Muscle of leg (tissue), 11 donors: ENCODE data around the gene SPOCK3. TPM values are rescaled to one million over a fixed set of nuclear protein-coding genes. Genes with fewer than 3 reads are reported as not detected.
"Not testable (repeated sequence)": the region's sequence is repeated elsewhere in the genome, so short reads cannot be mapped to it uniquely, and the experiment has no call there.

ENCODE experiments used
- DNase-seq: peaks from one replicate; pipeline ENCODE4 v3.0.0; 2013
- H3K27ac ChIP-seq: one replicate; pipeline ENCODE4 v1.5.1; 2013; ENCODE audit warnings: mild to moderate bottlenecking, low read length, control low read depth
- H3K27me3 ChIP-seq: one replicate; pipeline ENCODE4 v1.6.1; 2013; ENCODE audit warnings: low read length; ENCODE audit not compliant: control insufficient read depth, insufficient read depth
- H3K36me3 ChIP-seq: one replicate; pipeline ENCODE4 v1.6.1; 2013; ENCODE audit warnings: low read length; ENCODE audit not compliant: control insufficient read depth, insufficient read depth
- H3K4me1 ChIP-seq: one replicate; pipeline ENCODE4 v1.6.1; 2013; ENCODE audit warnings: low read length; ENCODE audit not compliant: control insufficient read depth, insufficient read depth
- H3K4me3 ChIP-seq: one replicate; pipeline ENCODE4 v1.5.1; 2013; ENCODE audit warnings: low read length, control low read depth
- H3K9me3 ChIP-seq: replicated peaks from 2 replicates; pipeline ENCODE4 v1.6.1; 2013; ENCODE audit warnings: low read depth, low read length; ENCODE audit not compliant: control insufficient read depth
- WGBS: methylation state at CpG from one replicate; pipeline ENCODE4 v1.1.5; 2013; ENCODE audit warnings: missing lambda C conversion rate; ENCODE audit not compliant: insufficient coverage; 5-methylcytosine and 5-hydroxymethylcytosine counted together
- polyA plus RNA-seq, 8 donors: library from polyadenylated mRNA; unstranded; fragments of 120-200 nt; gene quantifications; one replicate each; pipeline versions ENCODE4 v1.2.1 to v1.2.3, GENCODE V29; 2013; ENCODE audit warnings: inconsistent platforms in 1 of 8, low replicate concordance in 1 of 8; ENCODE audit not compliant: insufficient read length in 8 of 8, insufficient read depth in 1 of 8
- total RNA-seq: library from RNA; stranded (reverse); fragments of 120-200 nt; gene quantifications from one replicate; pipeline ENCODE4 v1.2.4, GENCODE V29; 2013

SPOCK3 gene
- total and polyA plus RNA-seq, 9 donors: 0.69 to 1.8 (median 1.1) TPM

GRCh38 chr4:166816890-166817289 lies 417.4 kb downstream of the SPOCK3 start:
- peak; percentile 6 for DNase-seq
- Histone ChIP-seq H3K36me3 (no peaks in the 10 kb centered on the region), H3K4me3 (no peak overlapping the region), H3K4me1 (no peaks in the 10 kb centered on the region), H3K27ac (no peak overlapping the region), H3K9me3 (no peaks in the 10 kb centered on the region), H3K27me3 (no peaks in the 10 kb centered on the region)
- 30% methylated on average over 3 of the region's 3 CpGs for WGBS

DNA sequence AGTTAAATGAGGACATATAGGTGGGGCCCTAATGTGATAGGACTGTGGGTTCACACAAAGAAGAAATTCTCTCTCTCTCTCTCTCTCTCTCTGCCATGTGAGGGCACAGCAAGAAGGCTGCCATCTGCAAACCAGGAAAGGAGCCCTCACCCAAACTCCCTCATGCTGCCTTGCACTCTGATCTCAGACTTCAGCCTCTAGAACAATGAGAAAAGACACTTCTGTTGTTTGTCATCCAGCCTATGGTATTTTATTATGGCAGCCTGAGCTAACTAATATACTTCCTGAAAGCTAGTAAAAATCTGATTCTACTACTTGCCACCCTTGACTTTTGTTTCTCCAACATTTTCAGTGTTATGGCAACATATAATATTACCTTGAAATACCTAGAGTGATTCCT lies 425.9 kb downstream of the SPOCK3 start:
- Histone ChIP-seq H3K36me3 (no peaks in the 10 kb centered on the region), H3K27ac (no peak overlapping the region), H3K9me3 (no peaks in the 10 kb centered on the region), H3K4me1 (no peaks in the 10 kb centered on the region), H3K4me3 (no peak overlapping the region), H3K27me3 (no peaks in the 10 kb centered on the region)
- no peak for DNase-seq

- H3K4me1 ChIP-seq: no peaks in the 10 kb centered on the region
- H3K4me3 ChIP-seq: no peak overlapping the region
- H3K27me3 ChIP-seq: no peaks in the 10 kb centered on the region
- no peaks in the 10 kb centered on the region for H3K36me3 ChIP-seq
- 14% methylated on average over 1 of the region's 4 CpGs for WGBS
- peak; percentile 1 for DNase-seq
- H3K27ac ChIP-seq: no peak overlapping the region
- H3K9me3 ChIP-seq: no peaks in the 10 kb centered on the region
These were observed 431.9 kb downstream of the SPOCK3 start for GRCh38 chr4:166802346-166802745.

GRCh38 chr4:166798126-166798525 lies 436.2 kb downstream of the SPOCK3 start:
- WGBS: no CpG with 5 or more reads among the region's 3 CpGs
- no peak overlapping the region for H3K27ac ChIP-seq
- no peaks in the 10 kb centered on the region for H3K9me3 ChIP-seq

GRCh38 chr4:166777760-166778159 lies 456.5 kb downstream of the SPOCK3 start:
- Histone ChIP-seq H3K27me3 (no peaks in the 10 kb centered on the region), H3K4me1 (no peaks in the 10 kb centered on the region), H3K9me3 (no peaks in the 10 kb centered on the region), H3K36me3 (no peaks in the 10 kb centered on the region), H3K4me3 (no peak overlapping the region), H3K27ac (no peak overlapping the region)
- no peak for DNase-seq

More at GRCh38 chr4:166798126-166798525, 436.2 kb downstream of the SPOCK3 start:
- no peak for DNase-seq
- Histone ChIP-seq H3K27me3 (no peaks in the 10 kb centered on the region), H3K4me1 (no peaks in the 10 kb centered on the region), H3K36me3 (no peaks in the 10 kb centered on the region), H3K4me3 (no peak overlapping the region)

GRCh38 chr4:166763018-166763417 lies 471.3 kb downstream of the SPOCK3 start:
- no peak overlapping the region for H3K4me3 ChIP-seq
- H3K27me3 ChIP-seq: no peaks in the 10 kb centered on the region
- H3K4me1 ChIP-seq: no peaks in the 10 kb centered on the region
- DNase-seq: no peak
- no peak overlapping the region for H3K27ac ChIP-seq
- H3K9me3 ChIP-seq: peaks cover 2% of the 10 kb centered on the region
- no peaks in the 10 kb centered on the region for H3K36me3 ChIP-seq

DNA sequence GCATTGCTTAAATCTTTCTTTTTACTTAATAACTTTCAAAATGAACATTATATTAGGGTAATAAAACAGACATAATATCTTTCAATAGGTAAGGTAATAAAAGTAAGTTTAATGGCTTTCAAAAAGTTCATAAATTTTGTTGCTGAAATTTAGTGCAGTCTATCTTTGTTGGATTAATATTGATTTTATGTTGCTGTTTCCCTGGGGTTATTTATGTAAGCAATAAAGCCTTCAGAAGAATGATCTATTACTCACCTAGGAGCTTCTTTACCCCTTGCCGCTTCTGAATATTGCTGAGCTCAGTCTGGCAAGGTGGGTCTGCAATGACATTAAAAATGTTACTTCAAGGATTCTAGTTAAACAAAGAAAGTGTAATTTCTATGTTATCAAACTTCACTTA lies 492.6 kb downstream of the SPOCK3 start:
- no CpG with 5 or more reads among the region's 1 CpG for WGBS
- Histone ChIP-seq H3K27me3 (no peaks in the 10 kb centered on the region), H3K9me3 (peaks cover 4% of the 10 kb centered on the region), H3K27ac (no peak overlapping the region), H3K4me1 (no peaks in the 10 kb centered on the region), H3K36me3 (no peaks in the 10 kb centered on the region), H3K4me3 (no peak overlapping the region)
- DNase-seq: no peak

DNA sequence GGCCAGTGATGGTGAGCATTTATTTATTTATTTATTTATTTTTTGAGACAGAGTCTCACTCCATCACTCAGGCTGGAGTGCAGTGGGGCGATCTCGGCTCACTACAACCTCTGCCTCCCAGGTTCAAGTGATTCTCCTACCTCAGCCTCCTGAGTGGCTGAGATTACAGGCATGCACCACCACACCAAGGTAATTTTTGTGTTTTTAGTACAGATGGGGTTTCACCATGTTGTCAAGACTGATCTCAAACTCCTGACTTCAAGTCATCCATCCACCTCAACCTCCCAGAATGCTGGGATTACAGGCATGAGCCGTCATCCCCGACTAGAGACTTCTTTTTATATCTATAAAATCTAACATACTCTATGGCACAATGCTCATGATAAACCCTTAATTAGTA lies 495.1 kb downstream of the SPOCK3 start:
- not testable (repeated sequence) for H3K27me3 ChIP-seq, DNase-seq, H3K9me3 ChIP-seq, H3K4me3 ChIP-seq, H3K36me3 ChIP-seq, H3K27ac ChIP-seq, H3K4me1 ChIP-seq
- whole genome bisulfite sequencing: no CpG with 5 or more reads among the region's 4 CpGs

GRCh38 chr4:166737430-166737829 lies 496.9 kb downstream of the SPOCK3 start:
- peaks cover 2% of the 10 kb centered on the region for H3K9me3 ChIP-seq
- no peak for DNase-seq
- H3K27ac ChIP-seq: no peak overlapping the region
- no peak overlapping the region for H3K4me3 ChIP-seq
- H3K27me3 ChIP-seq: no peaks in the 10 kb centered on the region
- no peaks in the 10 kb centered on the region for H3K4me1 ChIP-seq
- no peaks in the 10 kb centered on the region for H3K36me3 ChIP-seq

GRCh38 chr4:166735553-166735952 lies 498.7 kb downstream of the SPOCK3 start:
- DNase-seq: no peak
- no peaks in the 10 kb centered on the region for H3K36me3 ChIP-seq
- H3K4me3 ChIP-seq: no peak overlapping the region
- no peak overlapping the region for H3K27ac ChIP-seq
- no peaks in the 10 kb centered on the region for H3K4me1 ChIP-seq
- peaks cover 2% of the 10 kb centered on the region for H3K9me3 ChIP-seq
- no peaks in the 10 kb centered on the region for H3K27me3 ChIP-seq
- WGBS: 50% methylated on average over 1 of the region's 1 CpG

- Histone ChIP-seq H3K27me3 (no peaks in the 10 kb centered on the region), H3K4me3 (no peak overlapping the region), H3K4me1 (no peaks in the 10 kb centered on the region), H3K27ac (no peak overlapping the region), H3K9me3 (peaks cover 2% of the 10 kb centered on the region), H3K36me3 (no peaks in the 10 kb centered on the region)
- no CpG with 5 or more reads among the region's 3 CpGs for WGBS
- no peak for DNase-seq
These were observed 499.5 kb downstream of the SPOCK3 start for GRCh38 chr4:166734797-166735196.
